Uterus (tissue), 4 donors: ENCODE results near the gene GOLGA3. TPM values are rescaled to one million over a fixed set of nuclear protein-coding genes. Genes with fewer than 3 reads are reported as not detected.

Experiments
- DNase-seq, 2 donors: peaks; one replicate each; pipeline ENCODE4 v3.0.0-alpha.2; 2019 to 2020
- H3K27ac ChIP-seq, 2 donors: fragments of 200-600 bp; sonication (generic); 1 replicate in 1 of 2; 2 replicates in 1 of 2; pipeline ENCODE4 v1.5.1; 2016 to 2018
- H3K27me3 ChIP-seq, 2 donors: fragments of 200-600 bp; sonication (generic); one replicate each; pipeline ENCODE4 v1.5.1; 2018 to 2019; ENCODE audit warnings: control low read depth in 1 of 2
- H3K36me3 ChIP-seq, 2 donors: fragments of 200-600 bp; sonication (generic); one replicate each; pipeline ENCODE4 v1.5.1; 2019; ENCODE audit warnings: control low read depth in 1 of 2
- H3K4me1 ChIP-seq, 2 donors: fragments of 200-600 bp; sonication (generic); one replicate each; pipeline ENCODE4 v1.5.1; 2018 to 2019; ENCODE audit warnings: control low read depth in 1 of 2
- H3K4me3 ChIP-seq, 2 donors: fragments of 200-600 bp; sonication (generic); 1 replicate in 1 of 2; 2 replicates in 1 of 2; pipeline ENCODE4 v1.5.1; 2018 to 2019; ENCODE audit warnings: mild to moderate bottlenecking in 1 of 2
- H3K9me3 ChIP-seq, 2 donors: fragments of 200-600 bp; sonication (generic); one replicate each; pipeline ENCODE4 v1.5.1; 2019; ENCODE audit warnings: control low read depth in 1 of 2
- POLR2A ChIP-seq, 2 donors: fragments of 450-650 bp; IDR thresholded peaks; one replicate each; pipeline ENCODE4 v1.6.1; 2016; ENCODE audit warnings: antibody characterized with exemption in 2 of 2, mild to moderate bottlenecking in 1 of 2, moderate library complexity in 1 of 2
- intact Hi-C: fragments of 100-400 bp; cut with DNase I; formaldehyde crosslinking; loops from one replicate; pipeline ENCODE4 v1.15.1; 2023; ENCODE audit warnings: low total_unique reads
- total RNA-seq, 4 donors: library from RNA; depleted of rRNA in 3 of 4; stranded (reverse); fragments of >200 nt in 3 of 4; gene quantifications; one replicate each; pipeline versions ENCODE4 v1.1.0 to v1.2.4, GENCODE V29; 2014 to 2023
- TF ChIP-seq, protein P1 (sequence below), 4 experiments: fragments of 200-600 bp in 2 of 4; fragments of 450-650 bp in 2 of 4; sonication (generic) in 2 of 4; IDR thresholded peaks; one replicate each; pipeline ENCODE4 v1.5.1; 2016 to 2019; ENCODE audit warnings: antibody characterized with exemption in 4 of 4, mild to moderate bottlenecking in 2 of 4, moderate library complexity in 1 of 4
- donor health status: DM: yes; HTN: yes; CAD: no.

Gene GOLGA3
- total RNA-seq, 4 donors from 2014 or later, result 46.2 to 138 (median 90.1) TPM

DNA sequence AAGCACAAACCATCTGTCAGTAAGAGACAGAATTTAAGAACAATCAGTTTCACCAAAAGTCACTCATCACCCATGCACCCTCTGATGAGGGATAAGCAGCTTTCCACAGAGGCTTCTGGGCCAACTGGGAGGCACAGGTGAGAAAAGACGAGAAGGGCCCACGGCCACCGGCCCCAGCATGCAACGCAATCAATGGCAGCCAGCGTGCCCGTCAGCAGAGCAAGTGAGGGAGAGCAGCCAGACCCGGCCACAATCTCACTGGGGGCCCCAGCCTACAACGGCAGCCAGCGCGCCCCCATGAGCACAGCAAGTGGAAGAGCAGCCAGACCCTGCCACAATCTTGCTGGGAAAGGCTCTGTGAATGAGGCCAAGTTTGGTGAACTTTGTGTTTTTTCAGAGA lies 80.3 kb downstream of the GOLGA3 start:
- intact Hi-C loops, result no loop called here
- H3K4me3 ChIP-seq, result no peak overlapping the region
- DNase-seq, result no peak
- H3K36me3 ChIP-seq, result no peaks in the 10 kb centered on the region
- H3K9me3 ChIP-seq, result no peaks in the 10 kb centered on the region
- H3K4me1 ChIP-seq, result no peaks in the 10 kb centered on the region
- no peak overlapping the region for H3K27ac ChIP-seq
- no peak for TF ChIP-seq POLR2A (IDR thresholded peaks at IDR 0.05)
- TF ChIP-seq, protein P1, sequence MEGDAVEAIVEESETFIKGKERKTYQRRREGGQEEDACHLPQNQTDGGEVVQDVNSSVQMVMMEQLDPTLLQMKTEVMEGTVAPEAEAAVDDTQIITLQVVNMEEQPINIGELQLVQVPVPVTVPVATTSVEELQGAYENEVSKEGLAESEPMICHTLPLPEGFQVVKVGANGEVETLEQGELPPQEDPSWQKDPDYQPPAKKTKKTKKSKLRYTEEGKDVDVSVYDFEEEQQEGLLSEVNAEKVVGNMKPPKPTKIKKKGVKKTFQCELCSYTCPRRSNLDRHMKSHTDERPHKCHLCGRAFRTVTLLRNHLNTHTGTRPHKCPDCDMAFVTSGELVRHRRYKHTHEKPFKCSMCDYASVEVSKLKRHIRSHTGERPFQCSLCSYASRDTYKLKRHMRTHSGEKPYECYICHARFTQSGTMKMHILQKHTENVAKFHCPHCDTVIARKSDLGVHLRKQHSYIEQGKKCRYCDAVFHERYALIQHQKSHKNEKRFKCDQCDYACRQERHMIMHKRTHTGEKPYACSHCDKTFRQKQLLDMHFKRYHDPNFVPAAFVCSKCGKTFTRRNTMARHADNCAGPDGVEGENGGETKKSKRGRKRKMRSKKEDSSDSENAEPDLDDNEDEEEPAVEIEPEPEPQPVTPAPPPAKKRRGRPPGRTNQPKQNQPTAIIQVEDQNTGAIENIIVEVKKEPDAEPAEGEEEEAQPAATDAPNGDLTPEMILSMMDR (IDR thresholded peaks at IDR 0.05), result no peak
- H3K27me3 ChIP-seq, result no peaks in the 10 kb centered on the region

DNA sequence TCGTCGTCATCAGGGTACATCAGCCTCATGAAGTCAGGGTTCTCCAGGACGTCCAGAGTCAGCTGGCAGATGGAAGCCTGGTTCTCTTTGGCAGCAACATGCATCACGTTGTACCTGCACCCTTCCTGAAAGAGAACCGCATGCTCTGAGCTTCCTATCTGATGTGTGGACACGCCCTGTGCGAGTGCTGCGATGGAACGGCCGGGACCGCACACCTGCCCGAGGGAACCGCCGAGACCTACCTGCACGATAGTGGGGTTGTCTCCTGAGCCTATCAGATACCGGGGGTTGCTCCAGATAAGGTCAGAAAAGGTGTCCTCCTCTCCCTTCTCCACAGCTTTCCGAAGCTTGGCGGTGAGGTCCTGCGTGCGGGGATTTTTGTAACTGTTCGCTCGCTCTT lies 80.8 kb downstream of the GOLGA3 start:
- intact Hi-C loops, result no loop called here
- no peak for DNase-seq
- Histone ChIP-seq H3K4me1 (no peaks in the 10 kb centered on the region), H3K27ac (no peak overlapping the region), H3K4me3 (no peak overlapping the region), H3K36me3 (no peaks in the 10 kb centered on the region), H3K27me3 (no peaks in the 10 kb centered on the region), H3K9me3 (no peaks in the 10 kb centered on the region)
- no peak for TF ChIP-seq POLR2A (IDR thresholded peaks at IDR 0.05)
- TF ChIP-seq, protein P1 (IDR thresholded peaks at IDR 0.05), result no peak

DNA sequence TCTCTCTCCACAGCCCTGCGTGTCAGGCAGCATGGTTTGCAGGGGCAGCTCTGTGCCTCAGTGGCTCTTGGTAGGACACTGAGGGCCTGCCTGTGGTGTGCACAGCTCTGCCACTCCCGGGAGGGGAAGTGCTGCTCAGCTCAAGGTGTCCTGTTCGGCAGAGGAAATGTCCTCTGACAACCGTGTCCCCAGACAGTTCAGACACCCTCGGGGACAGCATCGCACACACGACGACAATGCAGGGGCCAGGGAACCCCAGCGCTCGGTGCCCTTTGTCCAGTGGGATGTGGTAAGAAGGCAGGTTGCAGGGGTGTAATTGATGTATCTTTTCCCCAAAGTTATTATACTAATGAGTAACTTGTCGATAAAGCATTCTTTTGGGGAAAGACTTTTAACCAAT lies 81.3 kb downstream of the GOLGA3 start:
- Histone ChIP-seq H3K4me3 (no peak overlapping the region), H3K9me3 (no peaks in the 10 kb centered on the region), H3K27ac (no peak overlapping the region), H3K27me3 (no peaks in the 10 kb centered on the region), H3K36me3 (no peaks in the 10 kb centered on the region), H3K4me1 (no peaks in the 10 kb centered on the region)
- intact Hi-C loops, result no loop called here
- no peak for TF ChIP-seq POLR2A (IDR thresholded peaks at IDR 0.05)
- TF ChIP-seq, protein P1 (IDR thresholded peaks at IDR 0.05), result no peak
- DNase-seq, result no peak

DNA sequence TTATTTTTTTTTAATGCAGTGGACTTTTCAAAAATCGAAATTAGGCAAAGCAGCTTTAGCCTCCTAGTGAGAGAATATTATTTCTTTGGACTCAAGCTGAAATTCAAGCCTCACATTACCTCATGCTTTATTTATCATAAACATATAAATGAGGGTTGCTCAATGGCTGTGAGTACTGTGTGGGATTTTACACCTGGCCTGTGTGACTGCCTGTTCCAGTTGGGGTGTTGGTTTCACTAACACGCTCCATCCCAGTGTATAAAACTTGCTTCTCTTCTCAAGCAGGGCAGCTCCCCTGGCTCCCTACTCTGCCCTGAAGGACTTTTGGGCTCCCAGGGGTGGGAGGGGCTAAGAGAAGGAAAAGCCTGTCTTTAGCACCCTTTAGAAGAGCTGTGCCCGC lies 82.1 kb downstream of the GOLGA3 start:
- Histone ChIP-seq H3K27me3 (no peaks in the 10 kb centered on the region), H3K4me3 (no peak overlapping the region), H3K27ac (no peak overlapping the region), H3K4me1 (no peaks in the 10 kb centered on the region), H3K36me3 (no peaks in the 10 kb centered on the region), H3K9me3 (no peaks in the 10 kb centered on the region)
- intact Hi-C loops, result no loop called here
- no peak for TF ChIP-seq POLR2A (IDR thresholded peaks at IDR 0.05)
- TF ChIP-seq, protein P1 (IDR thresholded peaks at IDR 0.05), result no peak
- no peak for DNase-seq

DNA sequence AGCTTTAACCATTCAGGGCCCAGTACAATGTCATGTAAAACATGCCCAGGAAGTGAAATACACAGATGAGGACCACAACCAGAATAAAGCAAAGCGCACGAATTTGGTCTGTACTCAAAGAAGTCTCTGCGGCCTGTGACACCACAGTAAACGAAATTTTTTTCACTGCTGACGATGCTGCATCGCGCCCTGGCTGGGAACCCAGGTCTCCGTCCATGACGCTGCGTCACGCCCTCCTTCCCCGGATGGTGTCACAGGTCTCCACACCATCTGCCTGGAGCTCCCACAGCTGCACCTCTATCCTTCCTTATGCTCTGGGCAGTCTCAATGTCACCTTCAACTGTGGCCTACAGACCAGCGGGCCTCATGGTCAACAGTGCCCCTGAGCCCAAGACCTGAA lies 84.8 kb downstream of the GOLGA3 start:
- no peak overlapping the region for H3K27ac ChIP-seq
- TF ChIP-seq, protein P1 (IDR thresholded peaks at IDR 0.05), result no peak
- no peak for TF ChIP-seq POLR2A (IDR thresholded peaks at IDR 0.05)
- intact Hi-C loops, result no loop called here
- H3K27me3 ChIP-seq, result no peaks in the 10 kb centered on the region
- no peaks in the 10 kb centered on the region for H3K36me3 ChIP-seq
- H3K9me3 ChIP-seq, result no peaks in the 10 kb centered on the region
- no peak for DNase-seq
- H3K4me3 ChIP-seq, result no peak overlapping the region
- no peaks in the 10 kb centered on the region for H3K4me1 ChIP-seq
